Transverse colon (tissue), 3 donors: ENCODE measurements around the gene PLVAP.

Experiments
- CTCF ChIP-seq, 5 experiments: fragments of 200-600 bp in 3 of 5; fragments of 450-650 bp in 2 of 5; sonication (generic) in 3 of 5; IDR thresholded peaks; 1 replicate in 2 of 5; 2 replicates in 3 of 5; pipeline ENCODE4 v1.5.1; 2016 to 2017; ENCODE audit warnings: antibody characterized with exemption in 5 of 5, inconsistent platforms in 3 of 5, mild to moderate bottlenecking in 2 of 5, moderate library complexity in 1 of 5
- EP300 ChIP-seq: sonication (generic); formaldehyde crosslinking; IDR thresholded peaks from one replicate; pipeline ENCODE4 v1.6.1; 2017; ENCODE audit warnings: antibody characterized with exemption, low read depth

GRCh38 chr19:17418710-17419109 lies 41.6 kb upstream of the PLVAP start:
- TF ChIP-seq EP300 (no peak), CTCF (IDR thresholded peaks at IDR 0.05) (no peak)
